ENCODE data around the gene HOXC5. TPM values are rescaled to one million over a fixed set of nuclear protein-coding genes. Genes with fewer than 3 reads are reported as not detected.

HOXC5 gene
- total RNA-seq, 1 experiment from 2014 or later: not detected

DNA sequence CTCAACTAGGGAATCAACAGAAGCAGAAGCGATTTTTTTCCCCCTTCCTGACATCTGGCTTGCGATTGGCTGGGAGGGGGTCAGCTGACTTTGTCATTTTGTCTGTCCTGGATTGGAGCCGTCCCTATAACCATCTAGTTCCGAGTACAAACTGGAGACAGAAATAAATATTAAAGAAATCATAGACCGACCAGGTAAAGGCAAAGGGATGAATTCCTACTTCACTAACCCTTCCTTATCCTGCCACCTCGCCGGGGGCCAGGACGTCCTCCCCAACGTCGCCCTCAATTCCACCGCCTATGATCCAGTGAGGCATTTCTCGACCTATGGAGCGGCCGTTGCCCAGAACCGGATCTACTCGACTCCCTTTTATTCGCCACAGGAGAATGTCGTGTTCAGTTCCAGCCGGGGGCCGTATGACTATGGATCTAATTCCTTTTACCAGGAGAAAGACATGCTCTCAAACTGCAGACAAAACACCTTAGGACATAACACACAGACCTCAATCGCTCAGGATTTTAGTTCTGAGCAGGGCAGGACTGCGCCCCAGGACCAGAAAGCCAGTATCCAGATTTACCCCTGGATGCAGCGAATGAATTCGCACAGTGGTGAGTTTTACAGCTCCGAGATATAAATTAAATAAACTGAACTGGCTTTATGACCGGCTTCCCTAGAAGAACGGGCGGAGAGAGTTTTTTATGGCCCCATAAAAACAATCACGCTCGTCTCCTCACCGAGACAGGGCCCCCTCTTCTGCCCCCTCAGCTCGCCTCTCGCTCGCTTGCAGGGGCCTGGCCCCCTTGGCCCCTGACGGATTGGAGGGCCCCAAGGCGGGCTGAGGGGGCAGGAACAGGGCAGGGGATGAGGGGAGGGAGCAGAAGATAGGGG lies 4.3 kb upstream of the HOXC5 start, which contains the start of gene HOXC6:
Gene HOXC6, plus strand, starts transcription at position 127 of the 888 bp plus-strand sequence. Its CDS starts 82 bp downstream, at position 209.
- Histone ChIP-seq H3K36me3 (no peaks in the 10 kb centered on the region), H3K4me3 (peak within 1 kb of the TSS; percentile 69), H3K27ac (peak within 1 kb of the TSS; percentile 4; the same call in 1 of the 2 replicates), H3K9me3 (replicated peaks) (no peaks in the 10 kb centered on the region), H3K27me3 (no peaks in the 10 kb centered on the region), H3K4me1 (peaks cover 11% of the 10 kb centered on the region)
- peak; percentile 38 to 66 for DNase-seq

DNA sequence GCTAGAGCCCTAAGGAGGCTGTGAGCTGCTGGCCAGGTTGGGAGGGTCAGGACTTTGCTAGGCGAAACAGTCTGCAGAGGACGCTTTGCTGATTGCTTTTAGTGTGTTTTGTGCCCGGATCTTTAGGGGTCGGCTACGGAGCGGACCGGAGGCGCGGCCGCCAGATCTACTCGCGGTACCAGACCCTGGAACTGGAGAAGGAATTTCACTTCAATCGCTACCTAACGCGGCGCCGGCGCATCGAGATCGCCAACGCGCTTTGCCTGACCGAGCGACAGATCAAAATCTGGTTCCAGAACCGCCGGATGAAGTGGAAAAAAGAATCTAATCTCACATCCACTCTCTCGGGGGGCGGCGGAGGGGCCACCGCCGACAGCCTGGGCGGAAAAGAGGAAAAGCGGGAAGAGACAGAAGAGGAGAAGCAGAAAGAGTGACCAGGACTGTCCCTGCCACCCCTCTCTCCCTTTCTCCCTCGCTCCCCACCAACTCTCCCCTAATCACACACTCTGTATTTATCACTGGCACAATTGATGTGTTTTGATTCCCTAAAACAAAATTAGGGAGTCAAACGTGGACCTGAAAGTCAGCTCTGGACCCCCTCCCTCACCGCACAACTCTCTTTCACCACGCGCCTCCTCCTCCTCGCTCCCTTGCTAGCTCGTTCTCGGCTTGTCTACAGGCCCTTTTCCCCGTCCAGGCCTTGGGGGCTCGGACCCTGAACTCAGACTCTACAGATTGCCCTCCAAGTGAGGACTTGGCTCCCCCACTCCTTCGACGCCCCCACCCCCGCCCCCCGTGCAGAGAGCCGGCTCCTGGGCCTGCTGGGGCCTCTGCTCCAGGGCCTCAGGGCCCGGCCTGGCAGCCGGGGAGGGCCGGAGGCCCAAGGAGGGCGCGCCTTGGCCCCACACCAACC lies 3.1 kb upstream of the HOXC5 start:
- no peak for DNase-seq
- Histone ChIP-seq H3K9me3 (replicated peaks) (no peaks in the 10 kb centered on the region), H3K4me1 (peaks cover 11% of the 10 kb centered on the region), H3K4me3 (no peak overlapping the region), H3K36me3 (no peaks in the 10 kb centered on the region), H3K27me3 (no peaks in the 10 kb centered on the region), H3K27ac (no peak overlapping the region)

DNA sequence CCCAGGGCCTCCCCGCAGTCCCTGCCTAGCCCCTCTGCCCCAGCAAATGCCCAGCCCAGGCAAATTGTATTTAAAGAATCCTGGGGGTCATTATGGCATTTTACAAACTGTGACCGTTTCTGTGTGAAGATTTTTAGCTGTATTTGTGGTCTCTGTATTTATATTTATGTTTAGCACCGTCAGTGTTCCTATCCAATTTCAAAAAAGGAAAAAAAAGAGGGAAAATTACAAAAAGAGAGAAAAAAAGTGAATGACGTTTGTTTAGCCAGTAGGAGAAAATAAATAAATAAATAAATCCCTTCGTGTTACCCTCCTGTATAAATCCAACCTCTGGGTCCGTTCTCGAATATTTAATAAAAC lies 2.4 kb upstream of the HOXC5 start:
- no peaks in the 10 kb centered on the region for H3K36me3 ChIP-seq
- H3K27ac ChIP-seq: no peak overlapping the region
- no peaks in the 10 kb centered on the region for H3K27me3 ChIP-seq
- no peak for DNase-seq
- no peaks in the 10 kb centered on the region for H3K9me3 ChIP-seq (replicated peaks)
- peaks cover 11% of the 10 kb centered on the region for H3K4me1 ChIP-seq
- H3K4me3 ChIP-seq: no peak overlapping the region

DNA sequence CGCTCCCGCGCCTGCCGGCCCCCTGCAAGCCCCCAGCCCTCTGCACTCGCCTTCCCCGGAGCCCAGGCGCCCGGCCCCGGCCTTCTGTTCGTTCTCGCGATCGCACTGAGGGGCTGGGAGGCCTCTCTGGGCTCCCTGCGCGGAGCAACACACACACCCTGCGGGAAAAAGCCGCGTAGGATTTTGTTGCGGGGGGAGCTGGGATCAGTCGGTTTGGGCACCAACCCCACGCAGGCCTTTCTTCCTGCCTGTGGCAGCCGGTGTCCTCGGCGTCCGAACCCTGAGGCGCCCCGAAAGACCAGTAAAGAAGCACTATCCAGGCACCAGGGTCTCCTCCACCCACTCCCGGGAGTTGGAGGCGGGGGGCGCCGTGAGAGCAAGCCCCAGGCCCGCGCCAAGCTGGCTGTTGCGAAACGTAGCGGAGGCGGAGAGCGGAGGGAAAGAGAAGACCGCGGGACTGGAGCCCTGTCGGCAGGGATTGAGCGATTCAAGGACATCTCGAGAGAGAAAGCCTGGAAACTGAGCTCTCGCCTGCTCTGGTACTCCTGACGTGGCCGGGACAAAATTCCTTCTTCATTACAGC lies 1.9 kb upstream of the HOXC5 start:
- DNase-seq: no peak
- Histone ChIP-seq H3K27me3 (no peaks in the 10 kb centered on the region), H3K9me3 (replicated peaks) (no peaks in the 10 kb centered on the region), H3K36me3 (no peaks in the 10 kb centered on the region), H3K4me1 (peaks cover 7% of the 10 kb centered on the region), H3K27ac (no peak overlapping the region), H3K4me3 (no peak overlapping the region)

DNA sequence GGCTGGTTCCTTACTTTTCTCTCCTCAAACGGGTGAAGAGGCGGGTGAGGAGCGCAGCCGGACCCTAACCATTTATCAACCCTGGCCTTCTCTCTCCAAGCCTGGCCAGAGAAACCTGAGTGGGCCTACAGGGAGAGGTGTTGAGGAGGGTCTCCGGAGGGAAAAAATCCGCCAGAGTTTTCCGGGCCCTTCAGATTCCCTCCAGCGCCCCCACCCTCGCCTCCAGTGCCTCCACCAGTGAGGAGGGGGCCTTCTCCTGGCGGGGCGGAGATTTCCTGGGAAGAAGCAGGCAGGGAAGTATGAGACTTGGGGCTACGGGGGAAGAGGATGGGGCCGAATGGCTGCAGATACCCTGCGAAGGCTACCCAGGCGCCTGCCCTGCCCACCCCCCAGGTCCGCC lies 1.4 kb upstream of the HOXC5 start:
- no peak overlapping the region for H3K4me3 ChIP-seq
- no peak overlapping the region for H3K27ac ChIP-seq
- no peaks in the 10 kb centered on the region for H3K9me3 ChIP-seq (replicated peaks)
- no peaks in the 10 kb centered on the region for H3K27me3 ChIP-seq
- H3K36me3 ChIP-seq: no peaks in the 10 kb centered on the region
- H3K4me1 ChIP-seq: peaks cover 2% of the 10 kb centered on the region
- DNase-seq: no peak

DNA sequence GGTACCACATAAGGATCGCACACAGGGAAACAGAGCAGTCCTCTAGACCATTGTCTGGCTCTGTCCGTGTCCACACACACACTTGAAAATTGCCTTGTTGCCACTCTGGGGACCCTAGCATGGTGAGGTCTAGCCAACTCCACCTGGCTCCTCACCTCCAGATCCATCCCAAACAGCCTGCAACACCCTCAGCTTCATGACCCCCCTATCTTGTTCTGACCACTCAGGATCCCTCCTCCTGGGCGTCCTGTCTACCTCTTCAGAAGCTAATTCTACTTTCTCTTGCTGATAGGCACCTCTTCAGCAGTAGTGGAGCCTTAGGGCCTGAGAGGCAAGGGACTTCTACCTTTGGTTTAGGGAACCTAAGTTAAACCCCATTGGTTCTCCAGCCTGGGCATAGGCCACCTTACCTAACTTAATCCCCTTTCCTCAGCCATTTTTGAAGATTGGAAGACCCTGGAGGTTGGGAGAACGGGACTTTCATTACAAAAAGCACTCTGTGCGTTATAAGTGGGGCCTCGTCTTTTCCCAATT lies 697 bp upstream of the HOXC5 start:
- no peaks in the 10 kb centered on the region for H3K9me3 ChIP-seq (replicated peaks)
- H3K27ac ChIP-seq: no peak overlapping the region
- H3K4me3 ChIP-seq: no peak overlapping the region
- H3K27me3 ChIP-seq: no peaks in the 10 kb centered on the region
- DNase-seq: no peak
- H3K4me1 ChIP-seq: peaks cover 6% of the 10 kb centered on the region
- H3K36me3 ChIP-seq: no peaks in the 10 kb centered on the region

DNA sequence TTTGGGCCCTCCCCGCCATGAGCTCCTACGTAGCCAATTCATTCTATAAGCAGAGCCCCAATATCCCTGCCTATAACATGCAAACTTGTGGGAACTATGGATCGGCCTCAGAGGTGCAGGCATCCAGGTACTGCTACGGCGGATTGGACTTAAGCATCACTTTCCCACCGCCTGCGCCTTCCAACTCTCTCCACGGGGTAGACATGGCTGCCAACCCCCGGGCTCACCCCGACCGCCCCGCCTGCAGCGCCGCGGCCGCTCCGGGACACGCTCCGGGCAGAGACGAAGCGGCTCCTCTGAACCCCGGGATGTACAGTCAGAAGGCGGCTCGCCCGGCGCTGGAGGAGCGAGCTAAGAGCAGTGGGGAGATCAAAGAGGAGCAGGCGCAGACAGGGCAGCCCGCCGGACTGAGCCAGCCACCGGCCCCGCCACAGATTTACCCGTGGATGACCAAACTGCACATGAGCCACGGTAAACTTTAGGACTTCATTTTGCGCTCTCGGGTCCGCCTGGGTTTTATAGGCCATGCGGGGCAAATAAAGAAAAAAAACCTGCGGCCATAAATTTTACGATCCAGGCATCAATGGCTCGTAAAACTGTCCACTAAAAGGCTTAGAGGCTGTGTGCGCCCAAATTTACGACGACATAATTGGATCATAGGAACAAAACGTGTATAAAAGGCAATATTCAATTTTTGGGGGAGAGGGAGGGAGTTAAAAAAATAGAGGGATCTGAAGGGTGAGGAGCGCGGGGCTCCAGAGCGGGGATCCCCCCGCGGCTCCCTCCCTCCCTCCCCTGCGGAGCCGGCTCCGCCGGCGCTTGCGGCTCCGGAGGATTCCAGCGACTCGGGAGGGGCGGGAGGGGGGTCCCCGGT lies 493 bp downstream of the HOXC5 start:
- Histone ChIP-seq H3K36me3 (no peaks in the 10 kb centered on the region), H3K27ac (no peak overlapping the region), H3K4me3 (peak overlapping the region; percentile 25; the same call in 1 of the 2 replicates), H3K27me3 (no peaks in the 10 kb centered on the region), H3K4me1 (peaks cover 13% of the 10 kb centered on the region), H3K9me3 (replicated peaks) (no peaks in the 10 kb centered on the region)
- no peak for DNase-seq

DNA sequence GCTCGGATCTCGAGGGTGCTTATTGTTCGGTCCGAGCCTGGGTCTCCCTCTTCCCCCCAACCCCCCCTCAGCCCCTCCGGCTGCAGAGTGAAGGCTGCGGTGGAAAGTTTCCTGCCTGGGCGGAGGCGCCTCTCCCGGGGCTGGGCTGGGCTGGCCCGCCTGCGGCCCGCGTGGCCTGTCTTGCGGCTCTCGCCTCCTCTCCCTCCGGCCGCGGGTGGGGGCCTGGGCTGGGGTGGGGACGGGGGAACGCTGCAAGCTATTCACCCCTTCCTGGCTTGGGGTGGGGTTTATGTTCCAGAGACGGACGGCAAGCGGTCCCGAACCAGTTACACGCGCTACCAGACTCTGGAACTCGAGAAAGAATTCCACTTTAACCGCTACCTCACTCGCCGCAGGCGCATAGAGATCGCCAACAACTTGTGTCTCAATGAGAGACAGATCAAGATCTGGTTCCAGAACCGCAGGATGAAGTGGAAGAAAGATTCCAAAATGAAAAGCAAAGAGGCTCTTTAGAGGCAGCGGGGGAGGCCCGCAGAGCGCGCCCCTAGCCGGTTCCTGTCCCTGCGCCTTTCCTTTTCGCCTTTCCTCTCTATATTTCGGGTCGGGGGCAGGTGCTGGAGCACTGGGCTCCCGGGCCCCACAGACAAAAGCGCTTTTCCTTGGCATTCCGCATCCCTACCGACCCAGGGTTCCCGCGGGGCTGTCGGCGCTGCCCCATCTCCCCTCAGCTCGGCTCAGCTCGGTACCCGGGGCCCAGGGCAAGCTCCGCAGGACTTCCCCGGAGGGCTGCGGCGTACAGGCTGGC lies 1.3 kb downstream of the HOXC5 start:
- Histone ChIP-seq H3K27ac (no peak overlapping the region), H3K36me3 (no peaks in the 10 kb centered on the region), H3K9me3 (replicated peaks) (no peaks in the 10 kb centered on the region), H3K27me3 (no peaks in the 10 kb centered on the region), H3K4me1 (peaks cover 17% of the 10 kb centered on the region), H3K4me3 (0 out of 2 replicates have a peak overlapping the region, but pooled peaks have one; percentile 25)
- no peak for DNase-seq

DNA sequence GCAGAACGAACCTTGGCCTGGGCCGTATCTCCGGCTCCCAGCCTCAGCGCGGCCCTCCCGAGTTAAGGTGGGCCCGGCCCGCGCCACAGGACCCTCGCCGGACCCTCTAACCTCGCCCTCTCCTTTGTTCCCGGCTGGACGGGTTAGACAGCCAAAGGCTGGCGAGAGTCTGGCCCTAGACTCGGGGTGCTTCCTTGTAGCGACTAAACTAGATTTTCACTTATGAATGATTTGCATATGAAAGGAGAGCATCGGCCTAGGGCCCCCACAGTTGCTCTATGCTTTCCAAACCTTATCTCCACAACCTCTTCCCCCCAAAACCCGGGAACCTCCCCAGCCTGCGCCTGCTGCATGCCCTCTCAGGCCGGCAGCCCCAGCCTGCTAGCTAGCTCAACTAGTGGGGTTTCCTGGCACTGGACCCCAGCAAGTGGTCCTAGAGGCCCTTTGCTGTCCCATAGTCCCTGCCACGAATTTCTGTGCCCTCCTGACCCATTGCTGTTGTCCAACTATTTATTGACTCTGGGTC lies 2.0 kb downstream of the HOXC5 start:
- Histone ChIP-seq H3K9me3 (replicated peaks) (no peaks in the 10 kb centered on the region), H3K27me3 (no peaks in the 10 kb centered on the region), H3K27ac (no peak overlapping the region), H3K36me3 (no peaks in the 10 kb centered on the region), H3K4me3 (no peak overlapping the region), H3K4me1 (peaks cover 17% of the 10 kb centered on the region)
- no peak for DNase-seq

DNA sequence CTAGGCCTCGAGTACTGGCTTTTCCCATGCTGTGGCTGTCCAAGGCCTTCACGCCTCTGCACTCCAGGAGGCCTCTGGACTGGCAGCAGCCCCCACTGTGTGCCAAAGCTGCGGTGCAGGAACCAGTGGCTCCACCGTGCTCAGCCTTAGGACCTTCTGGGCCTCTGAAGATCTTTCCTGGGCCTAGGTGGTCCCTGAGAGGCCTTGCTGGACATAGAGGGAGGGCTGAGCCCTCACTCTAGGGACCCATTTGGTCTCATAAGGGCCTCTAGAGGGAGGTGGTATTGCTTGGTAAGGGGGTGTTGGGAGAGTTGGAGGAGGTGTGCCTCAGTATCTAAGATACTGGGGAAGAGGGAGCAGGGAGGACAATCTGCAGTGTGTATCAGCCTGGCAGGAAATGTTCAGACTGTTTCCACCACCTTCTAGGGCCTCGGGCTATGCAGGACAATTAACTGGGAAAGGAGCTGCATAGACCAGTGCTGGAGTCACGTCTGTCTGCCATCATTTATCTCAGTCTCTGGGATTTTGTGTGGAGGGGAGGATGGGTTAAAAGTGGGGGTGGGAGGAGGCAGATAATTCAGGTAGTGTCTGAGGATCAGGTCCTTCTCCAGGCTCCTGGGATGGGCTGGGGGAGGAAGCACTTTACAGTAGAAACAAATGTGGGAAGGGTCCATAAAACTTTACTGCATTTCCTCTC lies 2.9 kb downstream of the HOXC5 start:
- Histone ChIP-seq H3K36me3 (no peaks in the 10 kb centered on the region), H3K4me3 (no peak overlapping the region), H3K27me3 (no peaks in the 10 kb centered on the region), H3K27ac (no peak overlapping the region), H3K4me1 (peaks cover 21% of the 10 kb centered on the region), H3K9me3 (replicated peaks) (no peaks in the 10 kb centered on the region)
- DNase-seq: no peak

DNA sequence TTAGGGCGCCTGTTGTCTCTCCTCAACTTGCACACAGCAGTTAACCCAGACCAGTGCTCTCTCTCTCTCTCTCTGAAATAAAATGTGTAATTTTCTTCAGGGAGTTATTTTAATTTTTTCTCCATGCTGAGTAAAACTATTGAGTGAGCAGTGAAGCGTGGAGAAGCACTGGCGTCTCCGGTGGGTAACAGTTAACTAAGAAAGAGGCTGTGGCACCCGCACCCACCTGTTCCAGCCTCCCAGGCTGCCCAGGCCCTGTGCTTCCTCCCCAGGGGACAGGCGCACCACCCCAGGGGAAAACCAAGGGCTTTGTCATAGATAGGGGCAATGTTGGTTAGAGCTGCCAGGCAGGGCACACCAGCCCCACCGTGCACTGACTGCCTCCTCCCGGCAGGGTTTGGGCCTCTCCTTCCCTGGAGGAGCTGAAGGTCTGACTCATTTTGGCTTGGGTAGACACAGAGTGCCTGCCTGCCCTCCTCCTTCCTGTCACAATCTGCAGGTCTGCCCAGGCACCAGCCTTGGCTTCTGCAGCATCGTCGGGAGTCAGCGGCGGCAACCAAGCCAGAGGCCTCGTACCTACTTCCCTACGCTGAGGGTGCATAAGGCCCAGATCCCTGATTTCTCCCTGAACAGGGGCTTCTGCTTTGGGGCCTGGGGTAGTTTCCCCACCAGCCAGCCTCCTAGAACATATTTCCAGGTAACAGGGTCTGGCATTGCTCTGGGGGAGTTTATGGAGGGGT lies 3.9 kb downstream of the HOXC5 start:
- Histone ChIP-seq H3K4me3 (peak overlapping the region; percentile 54), H3K27ac (no peak overlapping the region), H3K27me3 (no peaks in the 10 kb centered on the region), H3K4me1 (peaks cover 31% of the 10 kb centered on the region), H3K9me3 (replicated peaks) (no peaks in the 10 kb centered on the region), H3K36me3 (no peaks in the 10 kb centered on the region)
- peak; percentile 62 to 71 for DNase-seq

Data from SJCRH30 (cell line).